GM21367 (cell line): Measurements from ENCODE around the gene PRR12.

ENCODE experiments used
- ATAC-seq: cut with Tn5 transposase; IDR thresholded peaks from one replicate; pipeline ENCODE4 v1.9.1; 2021; ENCODE audit not compliant: unreplicated experiment

Gene PRR12

DNA sequence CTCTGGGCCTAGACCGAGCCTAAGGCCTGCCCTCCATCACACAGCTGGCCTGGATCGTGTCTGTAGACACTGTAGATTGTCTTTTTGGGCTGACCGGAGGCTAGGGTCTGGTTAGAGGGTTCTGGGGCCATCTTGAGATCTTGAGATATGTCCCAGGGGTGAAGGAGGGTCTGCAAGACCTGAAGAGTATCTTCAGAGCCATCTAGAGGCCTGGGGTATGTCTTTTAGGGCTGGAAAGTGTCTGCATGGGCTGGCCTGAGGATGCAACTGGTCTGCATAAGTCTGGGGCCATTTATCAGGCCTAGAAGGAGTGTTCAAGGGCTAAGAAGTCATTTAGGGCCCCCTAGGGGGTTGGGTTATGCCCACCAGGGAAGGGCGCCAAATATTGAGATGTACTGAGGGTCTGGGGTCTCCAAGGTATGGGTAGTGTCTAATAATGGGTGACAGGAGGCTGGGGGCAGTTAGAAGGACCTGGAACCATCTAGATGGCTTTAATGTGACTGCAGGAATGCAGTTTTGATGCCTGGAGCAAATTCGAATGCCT is 51.6 kb downstream of the PRR12 start:
- ATAC-seq, result no peak

DNA sequence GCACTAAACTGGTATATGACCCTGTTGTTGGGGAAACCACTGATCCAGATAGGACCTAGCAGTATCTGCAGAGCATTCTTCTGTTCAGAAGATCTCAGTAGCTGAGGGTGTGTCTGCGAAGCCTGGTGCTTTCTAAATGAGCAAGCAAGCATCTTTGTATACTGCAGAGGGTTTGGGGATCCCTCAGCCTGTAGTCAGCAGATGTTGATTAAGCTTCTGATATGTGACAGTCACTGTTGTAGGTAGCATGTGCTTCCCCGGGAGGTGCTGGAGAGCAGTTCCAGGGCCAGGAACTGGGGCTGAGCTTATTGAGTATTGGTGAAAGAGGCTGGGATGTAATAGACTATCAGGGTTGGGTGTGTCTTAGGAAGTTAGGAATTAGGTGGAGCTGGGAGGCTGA is 52.5 kb downstream of the PRR12 start:
- no peak for ATAC-seq

DNA sequence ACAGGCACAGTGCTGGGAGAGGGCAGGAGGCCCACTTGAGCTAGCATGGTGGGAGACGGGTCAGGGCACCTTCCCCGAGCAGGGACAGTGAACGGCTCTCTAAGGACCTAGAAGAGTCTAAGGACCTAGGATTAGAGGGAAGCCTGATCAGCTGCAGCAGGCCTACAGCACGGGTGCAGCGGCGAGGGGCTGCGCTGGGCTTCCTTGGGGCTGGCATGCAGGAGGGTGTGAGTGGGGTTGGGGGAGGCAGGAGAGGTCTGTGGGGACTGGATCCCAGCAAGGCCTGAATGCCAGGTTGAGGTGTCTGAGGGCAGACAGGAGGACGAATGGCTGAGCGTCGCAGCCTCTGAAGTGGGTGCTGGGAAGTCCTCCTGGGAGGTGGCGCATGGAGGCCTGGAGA is 54.6 kb downstream of the PRR12 start:
- ATAC-seq, result no peak

DNA sequence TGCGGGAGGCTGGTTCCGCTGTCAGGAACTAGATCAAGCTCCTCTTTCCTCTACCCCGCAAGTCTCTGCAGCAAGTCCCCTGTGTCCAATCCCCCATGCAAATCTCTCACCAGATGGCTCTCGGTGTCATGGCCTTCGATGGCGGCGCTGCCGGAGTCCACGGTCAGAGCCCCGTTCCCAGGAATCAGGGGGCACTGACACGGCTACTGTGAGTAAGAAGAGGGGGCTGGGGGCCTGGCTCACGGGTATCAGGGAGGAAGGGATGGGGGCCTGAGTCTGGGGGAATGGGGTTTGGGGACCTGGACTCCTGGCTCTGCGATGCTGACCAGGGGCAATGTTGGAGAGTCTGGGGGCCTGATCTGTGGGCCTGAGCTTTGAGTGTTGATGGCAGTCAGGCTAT is 55.0 kb downstream of the PRR12 start:
- no peak for ATAC-seq

DNA sequence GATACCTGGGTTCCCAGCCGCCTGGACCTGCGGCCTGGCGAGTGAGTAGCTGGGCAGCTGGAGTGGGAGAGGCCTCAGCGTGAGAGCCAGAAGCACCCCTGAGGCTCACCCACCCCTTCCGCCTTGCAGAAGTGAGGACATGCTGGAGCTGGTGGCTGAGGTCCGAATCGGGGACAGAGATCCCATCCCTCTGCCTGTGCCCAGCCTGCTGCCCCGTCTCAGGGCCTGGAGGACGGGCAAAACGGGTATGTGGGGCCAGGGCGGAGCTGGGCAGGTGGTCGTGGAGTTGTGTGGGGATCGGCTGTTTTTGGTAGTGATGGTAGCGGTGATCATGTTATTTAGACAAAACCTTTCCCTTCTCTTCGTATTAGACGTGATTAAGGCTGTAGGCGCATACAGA is 55.6 kb downstream of the PRR12 start:
- ATAC-seq, result no peak

DNA sequence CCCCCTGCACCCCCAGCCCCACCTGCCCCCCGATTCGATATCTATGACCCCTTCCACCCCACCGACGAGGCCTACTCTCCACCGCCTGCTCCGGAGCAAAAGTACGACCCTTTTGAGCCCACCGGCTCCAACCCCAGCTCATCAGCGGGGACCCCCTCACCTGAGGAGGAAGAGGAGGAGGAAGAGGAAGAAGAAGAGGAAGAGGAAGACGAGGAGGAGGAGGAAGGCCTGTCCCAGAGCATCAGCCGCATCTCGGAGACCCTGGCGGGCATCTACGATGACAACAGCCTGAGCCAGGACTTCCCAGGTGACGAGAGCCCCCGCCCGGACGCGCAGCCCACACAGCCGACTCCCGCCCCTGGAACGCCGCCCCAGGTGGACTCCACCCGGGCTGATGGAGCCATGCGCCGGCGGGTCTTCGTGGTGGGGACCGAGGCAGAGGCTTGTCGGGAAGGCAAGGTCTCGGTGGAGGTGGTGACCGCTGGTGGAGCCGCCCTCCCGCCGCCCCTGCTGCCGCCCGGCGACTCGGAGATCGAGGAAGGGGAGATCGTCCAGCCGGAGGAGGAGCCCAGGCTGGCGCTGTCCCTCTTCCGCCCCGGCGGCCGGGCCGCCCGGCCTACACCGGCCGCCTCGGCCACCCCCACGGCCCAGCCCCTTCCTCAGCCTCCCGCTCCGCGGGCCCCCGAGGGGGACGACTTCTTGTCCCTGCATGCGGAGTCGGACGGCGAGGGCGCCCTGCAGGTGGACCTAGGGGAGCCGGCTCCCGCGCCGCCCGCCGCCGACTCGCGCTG is 60.2 kb downstream of the PRR12 start:
- ATAC-seq, result no peak

DNA sequence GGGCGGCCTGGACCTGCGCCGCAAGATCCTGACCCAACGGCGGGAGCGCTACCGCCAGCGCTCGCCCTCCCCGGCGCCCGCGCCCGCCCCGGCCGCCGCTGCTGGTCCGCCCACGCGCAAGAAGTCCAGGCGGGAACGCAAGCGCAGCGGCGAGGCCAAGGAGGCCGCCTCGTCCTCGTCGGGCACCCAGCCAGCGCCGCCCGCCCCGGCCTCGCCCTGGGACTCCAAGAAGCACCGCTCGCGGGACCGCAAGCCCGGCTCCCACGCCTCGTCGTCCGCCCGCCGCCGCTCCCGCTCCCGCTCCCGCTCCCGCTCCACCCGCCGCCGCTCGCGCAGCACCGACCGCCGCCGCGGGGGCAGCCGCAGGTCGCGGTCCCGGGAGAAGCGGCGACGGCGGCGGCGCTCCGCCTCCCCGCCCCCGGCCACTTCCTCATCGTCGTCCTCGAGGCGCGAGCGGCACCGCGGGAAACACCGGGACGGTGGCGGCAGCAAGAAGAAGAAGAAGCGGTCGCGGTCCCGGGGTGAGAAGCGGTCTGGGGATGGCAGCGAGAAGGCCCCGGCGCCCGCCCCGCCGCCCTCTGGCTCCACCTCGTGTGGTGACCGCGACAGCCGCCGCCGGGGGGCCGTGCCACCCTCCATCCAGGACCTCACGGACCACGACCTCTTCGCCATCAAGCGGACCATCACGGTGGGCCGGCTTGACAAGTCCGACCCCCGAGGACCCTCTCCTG is 61.0 kb downstream of the PRR12 start:
- no peak for ATAC-seq

DNA sequence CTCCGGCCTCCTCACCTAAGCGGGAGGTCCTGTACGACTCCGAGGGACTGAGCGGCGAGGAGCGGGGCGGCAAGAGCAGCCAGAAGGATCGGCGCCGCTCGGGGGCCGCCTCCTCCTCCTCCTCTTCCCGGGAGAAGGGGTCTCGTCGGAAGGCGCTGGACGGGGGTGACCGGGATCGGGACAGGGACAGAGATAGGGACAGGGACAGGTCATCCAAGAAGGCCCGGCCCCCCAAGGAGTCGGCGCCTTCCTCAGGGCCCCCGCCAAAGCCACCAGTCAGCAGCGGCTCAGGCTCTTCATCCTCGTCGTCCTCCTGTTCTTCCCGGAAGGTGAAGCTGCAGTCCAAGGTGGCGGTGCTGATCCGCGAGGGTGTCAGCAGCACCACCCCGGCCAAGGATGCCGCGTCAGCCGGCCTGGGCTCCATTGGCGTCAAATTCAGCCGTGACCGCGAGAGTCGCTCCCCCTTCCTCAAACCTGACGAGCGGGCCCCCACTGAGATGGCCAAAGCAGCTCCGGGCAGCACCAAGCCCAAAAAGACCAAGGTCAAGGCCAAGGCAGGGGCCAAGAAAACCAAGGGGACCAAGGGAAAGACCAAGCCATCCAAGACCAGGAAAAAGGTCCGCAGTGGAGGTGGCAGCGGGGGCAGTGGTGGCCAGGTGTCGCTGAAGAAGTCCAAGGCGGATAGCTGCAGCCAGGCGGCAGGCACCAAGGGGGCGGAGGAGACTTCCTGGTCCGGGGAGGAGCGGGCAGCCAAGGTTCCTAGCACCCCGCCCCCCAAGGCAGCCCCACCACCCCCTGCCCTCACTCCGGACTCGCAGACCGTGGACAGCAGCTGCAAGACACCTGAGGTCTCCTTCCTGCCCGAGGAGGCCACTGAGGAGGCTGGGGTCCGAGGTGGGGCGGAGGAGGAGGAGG is 61.8 kb downstream of the PRR12 start:
- no peak for ATAC-seq

DNA sequence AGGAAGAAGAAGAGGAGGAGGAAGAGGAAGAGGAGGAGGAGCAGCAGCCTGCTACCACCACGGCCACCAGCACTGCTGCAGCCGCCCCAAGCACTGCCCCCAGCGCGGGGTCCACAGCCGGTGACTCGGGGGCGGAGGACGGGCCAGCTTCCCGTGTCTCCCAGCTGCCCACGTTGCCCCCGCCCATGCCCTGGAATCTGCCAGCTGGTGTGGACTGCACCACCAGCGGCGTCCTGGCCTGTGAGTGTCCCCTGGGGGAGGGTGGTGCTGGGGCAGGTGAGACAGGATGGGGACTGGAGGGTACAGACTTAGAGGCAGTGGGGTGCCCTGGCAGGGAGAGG is 62.5 kb downstream of the PRR12 start:
- ATAC-seq, result no peak

DNA sequence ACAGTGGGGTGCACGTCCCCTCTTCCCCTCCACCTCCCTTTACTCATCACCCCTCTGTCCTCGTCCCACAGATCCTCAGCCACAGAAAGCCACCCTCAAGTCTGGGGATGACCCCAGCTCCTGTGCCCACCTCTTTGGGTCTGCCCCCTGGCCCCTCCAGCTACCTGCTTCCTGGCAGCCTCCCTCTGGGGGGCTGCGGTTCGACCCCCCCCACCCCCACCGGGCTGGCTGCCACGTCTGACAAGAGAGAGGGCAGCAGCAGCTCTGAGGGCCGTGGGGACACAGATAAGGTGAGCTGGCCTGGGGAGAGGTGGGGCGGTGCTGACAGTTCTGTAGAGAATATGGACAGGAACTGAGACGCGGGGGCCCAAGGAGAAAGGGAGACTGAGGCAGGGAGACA is 63.6 kb downstream of the PRR12 start:
- ATAC-seq, result no peak

DNA sequence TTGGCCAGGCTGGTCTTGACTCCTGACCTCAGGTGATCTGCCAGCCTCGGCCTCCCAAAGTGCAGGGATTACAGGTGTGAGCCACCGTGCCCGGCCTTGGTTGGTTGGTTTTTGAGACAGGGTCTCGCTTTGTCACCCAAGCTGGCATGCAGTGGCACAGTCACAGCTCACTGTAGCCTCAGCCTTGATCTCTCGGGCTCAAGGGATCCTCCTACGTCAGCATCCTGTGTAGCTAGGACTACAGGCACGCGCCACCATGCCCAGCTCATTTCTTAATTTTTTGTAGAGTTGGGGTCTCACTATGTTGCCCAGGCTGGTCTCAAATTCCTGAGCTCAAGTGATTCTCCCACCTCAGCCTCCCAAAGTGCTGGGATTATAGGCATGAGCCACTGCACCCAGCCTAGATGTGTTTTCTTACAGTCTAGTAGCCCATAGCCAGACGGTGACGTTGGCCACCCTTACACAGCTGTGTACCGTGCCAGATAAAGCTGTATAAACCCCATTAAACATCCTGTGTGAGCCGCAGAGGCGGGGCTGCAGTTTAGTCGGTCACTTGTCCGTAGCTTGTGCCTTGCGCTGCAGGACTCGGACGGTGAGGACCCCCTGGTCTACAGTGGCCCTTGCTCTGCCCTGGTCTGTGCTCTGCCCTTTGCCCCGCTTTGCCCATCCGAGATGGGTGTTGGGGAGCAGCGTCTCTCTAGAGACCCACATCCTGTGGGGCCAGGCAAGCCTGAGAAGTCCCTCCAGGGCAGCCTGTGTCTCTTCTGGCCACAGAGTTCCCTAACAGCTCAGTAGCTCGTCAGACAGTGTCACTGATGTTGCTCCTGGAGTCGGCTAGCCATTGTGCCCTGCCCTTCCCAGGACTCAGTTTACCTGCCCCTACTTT is 64.8 kb downstream of the PRR12 start:
- ATAC-seq, result no peak

DNA sequence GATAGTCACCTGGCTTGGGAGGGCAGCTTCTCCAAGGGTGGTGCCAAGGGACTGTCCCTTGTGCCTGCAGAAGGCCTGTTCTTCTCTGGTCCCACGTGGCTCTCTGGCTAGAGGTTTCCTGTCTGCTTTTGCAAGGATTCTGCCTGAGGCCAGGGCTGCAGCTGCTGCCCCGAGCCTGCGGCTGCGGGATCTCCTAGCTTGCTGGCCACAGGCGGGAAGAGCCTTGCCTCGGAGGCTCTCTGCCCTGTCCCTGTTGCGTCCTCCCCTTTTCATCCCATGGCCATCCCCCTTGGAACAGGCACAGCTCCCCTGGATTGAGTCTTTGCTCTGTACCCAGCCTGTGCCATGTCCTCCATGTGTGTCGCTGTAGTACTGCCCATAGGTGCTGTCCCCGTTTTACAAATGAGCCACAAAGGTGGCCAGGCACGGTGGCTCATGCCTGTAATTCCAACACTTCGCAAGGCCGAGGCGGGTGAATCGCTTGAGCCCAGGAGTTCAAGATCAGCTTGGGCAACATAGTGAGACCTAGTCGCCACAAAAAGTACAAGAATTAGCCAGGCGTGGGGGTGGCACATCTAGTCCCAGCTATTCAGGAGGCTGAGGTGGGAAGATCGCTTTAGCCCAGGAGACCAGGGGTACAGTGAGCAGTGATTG is 65.6 kb downstream of the PRR12 start:
- ATAC-seq, result no peak

- ATAC-seq, result no peak
These were observed 66.6 kb downstream of the PRR12 start for GRCh38 chr19:49657493-49658138.

DNA sequence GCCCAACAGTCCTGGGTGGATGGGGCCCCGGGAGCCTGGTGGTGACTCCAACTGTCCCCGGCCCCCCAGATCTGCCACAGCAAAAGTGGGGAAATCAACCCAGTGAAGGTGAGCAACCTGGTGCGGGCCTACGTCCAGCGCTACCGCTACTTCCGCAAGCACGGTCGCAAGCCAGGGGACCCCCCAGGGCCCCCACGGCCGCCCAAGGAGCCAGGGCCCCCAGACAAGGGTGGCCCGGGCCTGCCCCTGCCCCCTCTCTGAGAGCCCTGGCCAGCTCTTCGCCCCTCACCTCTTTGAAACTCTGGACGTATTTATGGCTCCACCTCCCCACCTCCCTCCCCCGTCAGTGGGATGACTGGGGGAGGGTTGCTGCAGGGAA is 67.1 kb downstream of the PRR12 start:
- no peak for ATAC-seq

DNA sequence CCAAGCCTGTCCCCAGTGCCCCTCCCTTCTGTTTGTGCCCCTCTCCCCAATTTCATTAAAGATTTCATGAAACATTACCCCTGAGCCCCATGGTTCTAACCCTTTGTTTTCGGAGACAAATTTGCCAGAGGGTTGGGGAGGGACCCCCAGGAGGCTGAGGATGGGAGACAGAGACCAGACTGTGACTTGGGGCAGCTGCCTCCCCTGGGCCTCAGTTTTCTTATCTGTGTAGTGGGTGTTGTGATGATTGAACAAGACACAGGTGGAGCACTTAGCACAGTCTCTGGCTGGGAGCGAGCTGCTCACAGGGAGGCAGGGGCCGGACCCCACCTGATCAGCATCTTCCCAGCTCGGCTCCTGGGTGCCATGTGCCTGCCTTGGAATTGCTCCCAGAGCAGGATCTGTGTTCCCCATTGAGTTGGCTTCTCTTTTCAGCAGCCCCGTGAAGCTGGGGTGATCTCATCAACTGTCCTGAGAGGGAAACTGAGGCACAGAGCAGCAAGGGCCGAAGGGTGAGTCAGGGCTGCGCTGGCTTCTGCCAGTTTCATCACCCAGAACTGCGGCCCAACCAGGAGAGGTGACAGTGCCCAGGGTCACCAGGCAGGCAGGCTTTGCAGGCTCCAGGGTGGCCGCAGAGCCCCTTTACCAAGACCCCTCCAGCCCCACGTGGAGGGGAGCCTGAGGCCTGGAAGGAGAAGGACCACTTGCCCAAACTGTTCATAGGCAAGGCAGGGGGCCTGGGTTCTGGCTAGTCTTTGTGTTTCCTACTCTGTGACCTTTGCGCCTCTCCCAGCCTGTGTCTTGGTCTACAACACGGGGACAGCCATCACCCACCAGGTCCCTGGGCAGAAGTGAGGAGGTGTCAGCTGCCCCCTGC is 67.8 kb downstream of the PRR12 start:
- no peak for ATAC-seq

GRCh38 chr19:49660338-49660961 is 69.5 kb downstream of the PRR12 start:
- no peak for ATAC-seq

DNA sequence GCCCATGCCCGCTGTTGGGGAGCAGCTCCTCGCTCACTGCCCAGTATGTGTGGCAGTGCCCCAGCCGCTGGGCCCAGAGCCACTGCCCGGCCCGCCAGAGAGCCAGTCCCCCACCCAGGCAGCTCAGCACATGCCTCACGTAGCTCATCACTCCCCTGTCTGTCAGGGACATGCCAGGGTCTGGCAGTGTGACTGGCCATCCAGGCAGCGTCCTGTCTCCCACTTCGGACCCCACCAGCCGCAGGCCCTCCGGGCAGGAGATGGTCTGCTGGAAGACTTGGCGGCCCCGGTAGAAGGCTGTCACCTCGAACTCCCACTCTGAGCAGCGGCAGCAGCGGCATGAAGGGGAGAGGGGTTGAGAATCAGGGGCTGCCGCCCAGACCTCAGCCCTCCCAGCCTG is 71.0 kb downstream of the PRR12 start:
- no peak for ATAC-seq

DNA sequence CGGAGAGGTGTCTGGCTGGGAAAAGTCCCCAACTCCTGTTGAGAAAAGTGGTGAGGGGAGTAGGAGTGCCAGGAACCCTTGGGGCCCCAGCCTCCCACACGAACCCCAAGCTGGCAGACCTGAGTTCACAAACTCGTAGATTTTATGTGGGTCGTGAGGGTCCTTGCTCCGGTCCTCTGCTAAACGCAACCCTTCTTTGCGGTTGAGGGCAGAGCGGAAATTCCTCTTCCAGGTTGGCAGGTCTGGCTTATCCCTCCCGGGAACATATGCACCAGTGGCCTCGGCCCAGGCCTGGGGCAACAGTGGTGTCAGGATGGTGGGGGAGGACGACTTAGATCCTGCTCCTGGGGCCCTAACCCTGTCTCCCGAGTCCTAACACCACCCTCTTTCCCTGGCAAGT is 72.2 kb downstream of the PRR12 start:
- ATAC-seq, result no peak
